Stimulated activated CD4-positive, alpha-beta T cell treated with anti-CD3 and anti-CD28 coated beads, Interleukin-15, amount 100 ng/mL, for 48 hours (primary cell): ENCODE results near the gene STXBP5L.
"Not testable (repeated sequence)": the region's sequence is repeated elsewhere in the genome, so short reads cannot be mapped to it uniquely, and the experiment has no call there.

ENCODE experiments used
- DNase-seq, 2 donors: peaks; one replicate each; pipeline ENCODE4 v3.0.0-alpha.2; 2020; ENCODE audit warnings: low read depth in 2 of 2

STXBP5L gene

DNA sequence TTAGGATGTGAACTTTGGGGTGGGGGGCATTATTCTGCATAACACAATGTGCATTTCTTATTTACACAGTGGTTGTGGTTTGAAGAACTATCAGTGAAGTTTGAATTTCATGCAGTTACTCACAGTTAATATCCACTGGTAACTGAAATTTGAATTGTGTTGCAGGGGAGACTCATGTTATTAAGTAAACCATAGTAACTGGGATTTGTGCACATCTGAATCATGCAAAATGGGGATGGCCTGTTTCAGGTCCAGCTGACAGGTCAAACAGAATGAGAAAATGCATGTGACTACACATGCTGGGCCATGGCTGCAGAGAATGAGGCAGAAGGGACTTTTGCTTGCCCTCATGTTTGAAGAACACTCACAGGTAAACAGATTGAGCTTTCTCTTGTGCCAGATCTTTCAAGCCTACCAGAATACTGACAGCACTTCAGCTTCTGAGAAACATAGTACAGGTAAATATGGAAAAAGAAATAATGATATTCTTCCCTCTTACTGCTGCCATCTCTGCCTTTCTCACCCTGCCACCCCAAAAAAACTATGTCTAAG lies 522.7 kb downstream of the STXBP5L start:
- DNase-seq = no peak

DNA sequence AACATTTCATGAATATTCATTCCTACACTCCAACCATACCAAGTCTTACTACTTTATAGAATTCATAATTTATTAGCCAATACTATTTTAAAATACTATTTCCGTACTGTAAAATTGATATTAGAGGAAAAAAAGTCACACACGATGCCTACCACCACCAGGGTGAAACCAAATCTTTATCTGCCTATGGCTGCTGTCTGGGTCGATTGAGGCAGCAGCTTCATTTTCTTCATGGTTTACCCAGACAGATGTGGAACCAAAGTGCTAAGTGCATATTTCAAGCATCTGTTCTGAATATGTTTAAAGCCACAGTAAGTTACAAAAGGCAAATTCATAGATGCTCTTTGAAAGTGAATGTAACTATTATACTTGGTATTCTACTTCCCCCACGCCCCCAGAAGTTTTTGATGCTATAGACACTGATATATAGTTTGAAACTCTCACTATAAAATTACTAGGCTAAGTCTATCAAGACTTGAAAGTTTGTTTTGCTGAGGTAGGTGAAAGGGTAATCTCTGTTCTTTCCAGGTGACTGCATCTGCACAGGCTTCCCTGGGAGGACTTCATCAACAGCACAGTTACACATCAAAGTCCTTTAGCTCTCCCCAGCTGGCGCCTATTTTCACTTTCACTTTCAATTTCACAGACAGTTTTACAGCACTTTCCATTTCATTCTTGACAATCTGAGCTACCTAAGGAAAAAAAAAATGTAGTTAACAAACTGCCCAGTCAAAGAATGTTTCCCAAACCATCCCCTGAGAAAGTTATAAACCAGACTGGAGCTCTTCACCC lies 523.9 kb downstream of the STXBP5L start:
- DNase-seq = peak; percentile 7 to 11

DNA sequence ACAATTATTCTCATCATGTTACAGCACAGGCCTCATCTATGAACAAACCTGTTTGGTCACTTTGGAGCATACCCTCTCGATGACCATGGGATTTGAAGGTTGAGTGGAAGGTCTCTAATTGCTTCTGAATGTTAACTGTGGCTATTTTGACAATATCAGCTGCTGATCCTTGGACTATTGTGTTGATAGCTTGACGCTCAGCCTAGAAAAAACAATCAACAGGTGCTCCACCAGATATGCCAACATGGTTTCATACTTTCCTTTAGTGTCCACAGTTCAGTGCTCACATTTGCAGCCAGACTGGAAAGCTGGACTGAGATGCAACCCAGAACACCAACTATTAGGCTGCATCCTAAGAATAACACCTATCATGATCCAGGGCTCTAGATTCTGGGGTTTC lies 528.1 kb downstream of the STXBP5L start:
- DNase-seq = no peak

DNA sequence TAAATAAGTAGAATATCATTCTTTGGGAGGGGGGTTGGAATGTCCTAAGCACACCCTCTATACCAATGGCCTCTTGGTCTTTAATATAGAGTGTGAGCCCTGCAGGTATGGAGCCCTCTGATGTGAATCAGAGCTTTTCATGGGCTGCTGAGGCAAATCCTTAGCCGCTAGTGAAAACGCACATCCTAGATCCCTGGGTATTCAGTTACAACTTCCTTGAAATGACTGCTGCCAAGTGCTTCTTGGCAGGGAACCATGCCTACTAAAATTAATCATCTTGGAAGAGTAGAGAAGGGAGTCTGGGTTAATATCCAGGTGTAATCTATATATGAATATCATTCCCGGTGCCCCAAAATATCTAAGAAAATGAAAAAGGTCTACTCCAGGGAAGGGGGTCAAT lies 528.6 kb downstream of the STXBP5L start:
- no peak for DNase-seq

DNA sequence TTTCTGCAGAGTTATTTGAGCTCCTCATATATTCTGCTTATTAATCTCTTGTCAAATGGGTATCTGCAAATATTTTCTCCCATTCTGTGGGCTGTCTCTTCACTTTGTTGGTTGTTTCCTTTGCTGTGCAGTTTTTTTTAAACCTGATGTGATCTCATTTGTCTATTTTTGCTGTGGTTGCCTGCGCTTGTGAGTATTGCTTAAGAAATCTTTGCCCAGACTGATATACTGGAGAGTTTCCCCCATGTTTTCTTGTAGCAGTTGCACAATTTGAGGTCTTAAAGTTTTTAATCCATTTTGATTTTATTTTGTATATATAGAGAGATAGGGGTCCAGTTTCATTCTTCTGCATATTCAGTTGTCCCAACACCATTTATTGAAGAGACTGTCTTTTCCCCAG lies 535.5 kb downstream of the STXBP5L start:
- DNase-seq = no peak

DNA sequence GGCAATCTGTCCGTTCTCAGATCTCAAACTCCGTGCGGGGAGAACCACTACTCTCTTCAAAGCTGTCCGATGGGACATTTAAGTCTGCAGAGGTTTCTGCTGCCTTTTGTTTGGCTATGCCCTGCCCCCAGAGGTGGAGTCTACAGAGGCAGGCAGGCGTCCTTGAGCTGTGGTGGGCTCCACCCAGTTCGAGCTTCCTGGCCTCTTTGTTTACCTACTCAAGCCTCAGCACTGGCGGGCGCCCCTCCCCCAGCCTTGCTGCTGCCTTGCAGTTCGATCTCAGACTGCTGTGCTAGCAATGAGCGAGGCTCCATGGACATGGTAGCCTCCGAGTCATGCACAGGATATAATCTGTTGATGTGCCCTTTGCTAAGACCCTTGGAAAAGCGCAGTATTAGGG lies 543.7 kb downstream of the STXBP5L start:
- DNase-seq = not testable (repeated sequence)

DNA sequence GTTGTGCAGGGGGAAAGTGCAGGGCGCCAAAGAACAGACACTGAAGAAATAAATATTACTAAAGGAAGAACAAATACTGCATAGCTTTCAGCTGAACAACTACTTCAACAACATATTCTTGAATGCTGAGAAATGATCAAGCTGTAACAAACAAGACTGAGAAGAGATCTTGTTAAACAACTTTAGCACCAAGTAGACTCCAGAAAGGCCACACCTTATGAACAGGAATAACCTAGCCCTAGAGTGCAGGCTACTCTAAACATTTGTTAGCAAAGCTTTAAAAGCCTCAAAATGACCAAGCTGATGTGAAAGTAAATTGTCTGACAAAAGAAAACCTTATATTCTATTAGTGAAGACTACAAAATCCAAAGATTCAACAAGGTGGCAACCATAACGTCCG lies 554.6 kb downstream of the STXBP5L start:
- DNase-seq = no peak

DNA sequence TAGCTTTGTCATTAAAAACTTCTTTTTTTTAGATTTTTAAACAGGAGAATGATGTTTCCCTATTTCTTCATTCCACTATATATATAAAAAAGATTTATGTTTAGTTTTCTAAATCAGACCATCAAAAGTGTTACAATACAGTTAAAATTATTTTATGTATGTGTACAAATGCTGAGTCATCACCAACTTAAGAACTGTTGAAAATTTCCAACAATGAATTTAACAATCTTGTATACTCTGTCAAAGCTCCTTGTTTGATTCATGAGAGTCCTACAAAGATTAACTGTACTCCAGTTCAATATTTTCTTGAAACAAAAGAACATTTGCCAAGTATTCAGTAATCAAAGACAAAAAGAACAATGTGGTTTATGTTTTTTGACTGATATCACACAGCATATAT lies 555.7 kb downstream of the STXBP5L start:
- DNase-seq = no peak

DNA sequence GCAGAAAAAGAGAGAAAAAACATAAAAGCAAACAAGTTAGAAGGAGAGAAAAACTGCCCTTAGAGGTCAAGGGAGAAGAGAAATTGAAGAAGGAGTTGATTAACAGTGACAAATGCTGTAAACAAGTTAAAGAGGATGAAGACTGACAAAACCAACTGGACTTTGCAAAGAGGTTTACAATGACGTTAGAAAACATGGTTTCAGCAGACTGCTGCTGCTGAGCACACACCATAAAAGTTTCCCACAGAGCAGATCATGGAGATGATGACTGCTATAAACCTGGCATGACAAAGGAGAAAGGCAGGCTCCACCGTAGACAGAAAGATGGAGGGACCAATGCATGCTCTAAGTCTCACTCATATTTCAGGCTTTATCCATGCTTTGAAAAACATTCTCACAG lies 559.1 kb downstream of the STXBP5L start:
- no peak for DNase-seq

DNA sequence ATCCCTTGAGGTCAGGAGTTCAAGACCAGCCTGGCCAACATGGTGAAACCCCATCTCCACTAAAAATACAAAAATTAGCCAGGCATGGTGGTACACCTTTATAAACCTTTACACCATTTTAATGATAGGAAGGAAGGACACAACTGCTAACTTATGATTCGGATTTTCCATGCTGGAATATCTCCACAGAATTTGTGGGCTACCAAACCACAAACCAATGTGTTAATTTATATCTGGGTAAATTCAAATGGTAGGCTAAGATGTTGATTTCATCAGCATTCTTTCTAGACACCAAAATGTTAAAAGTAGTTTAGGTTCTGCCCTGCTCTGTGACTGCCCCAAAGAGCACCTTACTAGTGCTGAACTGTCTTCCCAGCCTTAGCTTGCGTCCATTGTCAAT lies 565.0 kb downstream of the STXBP5L start:
- DNase-seq = no peak
